Naive thymus-derived CD4-positive, alpha-beta T cell (primary cell): ENCODE measurements around the gene ZG16B. TPM values are rescaled to one million over a fixed set of nuclear protein-coding genes. Genes with fewer than 3 reads are reported as not detected.
A peak's percentile ranks its signal among the peaks of the same experiment; 100 is the strongest.

Experiments used
- ATAC-seq: fragments of 150-1000 bp; cut with Tn5 transposase; 2 replicates; pipeline ENCODE4 v1.10.0; 2021; ENCODE audit warnings: mild to moderate bottlenecking, moderate library complexity
- CTCF ChIA-PET: fragments of 350-600 bp; sonication (Branson Sonifier 250); formaldehyde crosslinking; loops from one replicate; lab custom pipeline; 2021; ENCODE audit warnings: antibody characterized with exemption; lab: Charles Lee
- POLR2A ChIA-PET: fragments of 350-600 bp; sonication (Branson Sonifier 250); formaldehyde crosslinking; loops from one replicate; lab custom pipeline; 2021; ENCODE audit warnings: antibody characterized with exemption, inconsistent platforms; lab: Charles Lee
- DNase-seq, 9 donors: peaks; one replicate each; pipeline versions ENCODE4 v3.0.0 to v3.0.0-alpha.2; 2020 to 2022; ENCODE audit warnings: mixed read lengths in 1 of 9
- H3K27ac ChIP-seq: one replicate; pipeline ENCODE4 v1.7.0; 2013; ENCODE audit warnings: mild to moderate bottlenecking, low read depth, low read length, moderate library complexity
- H3K27me3 ChIP-seq, 2 donors: one replicate each; pipeline ENCODE4 v1.7.0; 2013; ENCODE audit warnings: low read length in 2 of 2, mild to moderate bottlenecking in 2 of 2, moderate library complexity in 2 of 2; ENCODE audit not compliant: control insufficient read depth in 2 of 2, insufficient read depth in 2 of 2
- H3K36me3 ChIP-seq, 3 experiments: 1 replicate in 2 of 3; 2 replicates in 1 of 3; pipeline ENCODE4 v1.7.0; 2013; ENCODE audit warnings: low read length in 3 of 3, mild to moderate bottlenecking in 3 of 3, moderate library complexity in 1 of 3; ENCODE audit not compliant: insufficient read depth in 3 of 3, control insufficient read depth in 2 of 3
- H3K4me1 ChIP-seq, 2 donors: one replicate each; pipeline ENCODE4 v1.7.0; 2013; ENCODE audit warnings: low read length in 2 of 2, mild to moderate bottlenecking in 2 of 2, moderate library complexity in 1 of 2; ENCODE audit not compliant: control insufficient read depth in 2 of 2, insufficient read depth in 2 of 2
- H3K4me3 ChIP-seq: 2 replicates; pipeline ENCODE4 v1.7.0; 2013; ENCODE audit warnings: mild to moderate bottlenecking, low read length
- H3K9me3 ChIP-seq, 3 experiments: 1 replicate in 2 of 3; 2 replicates in 1 of 3; pipeline ENCODE4 v1.7.0; 2013; ENCODE audit warnings: low read length in 3 of 3; ENCODE audit not compliant: control insufficient read depth in 2 of 3
- H3K27ac Mint-ChIP-seq, 9 donors: one replicate each; pipeline ENCODE4 v1.8.0; 2020 to 2022; ENCODE audit warnings: mixed read lengths in 9 of 9, mild to moderate bottlenecking in 8 of 9, moderate library complexity in 5 of 9, inconsistent platforms in 2 of 9
- H3K27me3 Mint-ChIP-seq, 5 donors: one replicate each; pipeline ENCODE4 v1.8.0; 2021 to 2022; ENCODE audit warnings: mixed read lengths in 5 of 5, mild to moderate bottlenecking in 1 of 5
- H3K36me3 Mint-ChIP-seq, 5 donors: one replicate each; pipeline ENCODE4 v1.8.0; 2020 to 2022; ENCODE audit warnings: mixed read lengths in 5 of 5, mild to moderate bottlenecking in 3 of 5, inconsistent platforms in 1 of 5
- H3K4me1 Mint-ChIP-seq, 7 donors: one replicate each; pipeline ENCODE4 v1.8.0; 2020 to 2022; ENCODE audit warnings: mixed read lengths in 7 of 7, mild to moderate bottlenecking in 3 of 7, inconsistent platforms in 1 of 7
- H3K4me3 Mint-ChIP-seq, 10 donors: one replicate each; pipeline ENCODE4 v1.8.0; 2020 to 2022; ENCODE audit warnings: mild to moderate bottlenecking in 10 of 10, mixed read lengths in 10 of 10, moderate library complexity in 6 of 10, inconsistent platforms in 2 of 10
- H3K9me3 Mint-ChIP-seq, 11 donors: one replicate each; pipeline ENCODE4 v1.8.0; 2020 to 2022; ENCODE audit warnings: mixed read lengths in 11 of 11, mild to moderate bottlenecking in 4 of 11, inconsistent platforms in 1 of 11, moderate library complexity in 1 of 11
- intact Hi-C, 2 donors: fragments of 100-400 bp; cut with micrococcal nuclease; formaldehyde crosslinking; loops; one replicate each; pipeline ENCODE4 v1.15.1; 2023
- polyA plus RNA-seq, 2 donors: library from polyadenylated mRNA; unstranded; fragments of 300-500 nt; fragmentation: Illumina TruSeq; gene quantifications; one replicate each; pipeline ENCODE4 v1.2.3, GENCODE V29; 2021
- total RNA-seq, 6 experiments: library from RNA in 5 of 6; stranded (reverse) in 5 of 6; gene quantifications; 1 replicate in 5 of 6; 2 replicates in 1 of 6; pipeline ENCODE4 v1.2.3 and lab custom pipeline; 2021 to 2026

Gene ZG16B
- total and polyA plus RNA-seq, 7 experiments from 2014 or later: 2.3 to 17.2 TPM; not detected in 5

DNA sequence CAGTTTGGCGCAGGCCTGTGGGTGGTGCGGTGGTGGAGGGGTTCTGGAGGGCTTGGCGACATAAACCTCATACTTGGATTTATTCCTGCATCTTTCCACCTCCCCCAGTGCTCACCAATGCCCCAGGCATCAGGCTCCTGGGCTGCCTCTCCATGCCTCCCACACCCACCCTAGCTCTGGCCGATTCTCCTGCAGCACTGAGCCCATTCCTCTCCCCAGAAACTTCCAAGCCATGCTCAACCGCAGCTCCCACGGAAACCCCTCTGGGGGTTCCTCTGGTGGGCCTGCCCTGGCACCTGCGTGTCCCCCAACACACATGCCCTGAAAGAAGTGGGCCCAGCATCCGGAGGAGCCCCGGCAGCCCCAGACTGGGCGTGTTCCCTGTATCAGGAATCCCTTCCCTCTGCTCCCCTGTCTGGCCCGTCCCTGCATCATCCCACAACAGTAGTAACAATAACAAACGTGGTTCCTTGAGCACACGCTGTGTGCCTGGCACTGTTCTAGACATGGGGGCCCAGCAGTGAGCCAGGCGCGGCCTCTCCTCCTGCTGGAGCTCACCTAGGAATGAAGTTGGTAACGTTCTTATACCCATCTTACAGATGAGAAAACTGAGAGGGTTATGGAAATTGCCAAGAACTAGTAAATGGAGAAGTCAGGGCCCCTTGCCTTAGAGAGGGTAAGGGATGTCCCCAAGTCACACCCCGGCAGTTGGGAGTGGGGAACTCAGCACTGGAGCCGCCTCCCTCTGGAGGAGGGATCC, 10.7 kb upstream of the ZG16B start:
- Histone ChIP-seq H3K27ac (no peak overlapping the region), H3K9me3 (no peaks in the 10 kb centered on the region), H3K36me3 (no peaks in the 10 kb centered on the region), H3K4me3 (no peak overlapping the region), H3K4me1 (no peaks in the 10 kb centered on the region), H3K27me3 (no peaks in the 10 kb centered on the region)
- ATAC-seq: no peak
- H3K27ac Mint-ChIP-seq: peak overlapping the region in 1 of 9 donors; percentile 47
- DNase-seq: no peak
- POLR2A ChIA-PET: no interaction called here
- H3K27me3 Mint-ChIP-seq: peaks cover 0 to 6% (median 0%) of the 10 kb centered on the region in 5 donors
- no peaks in the 10 kb centered on the region for H3K4me1 Mint-ChIP-seq
- H3K4me3 Mint-ChIP-seq: no peak overlapping the region
- H3K9me3 Mint-ChIP-seq: no peaks in the 10 kb centered on the region
- H3K36me3 Mint-ChIP-seq: no peaks in the 10 kb centered on the region
- CTCF ChIA-PET: no interaction called here
- intact Hi-C loops: no loop called here

GRCh38 chr16:2819939-2820835, 9.9 kb upstream of the ZG16B start:
- Histone ChIP-seq H3K4me1 (no peaks in the 10 kb centered on the region), H3K36me3 (no peaks in the 10 kb centered on the region), H3K27me3 (no peaks in the 10 kb centered on the region), H3K4me3 (no peak overlapping the region), H3K9me3 (no peaks in the 10 kb centered on the region), H3K27ac (no peak overlapping the region)
- ATAC-seq: no peak
- DNase-seq: no peak
- intact Hi-C loops: no loop called here
- ChIA-PET CTCF (no interaction called here), POLR2A (no interaction called here)
- Mint-ChIP-seq H3K4me1 (no peaks in the 10 kb centered on the region), H3K27ac (peak overlapping the region in 1 of 9 donors; percentile 47), H3K9me3 (no peaks in the 10 kb centered on the region), H3K4me3 (no peak overlapping the region), H3K27me3 (peaks cover 0 to 6% (median 0%) of the 10 kb centered on the region in 5 donors), H3K36me3 (no peaks in the 10 kb centered on the region)

- no peaks in the 10 kb centered on the region for H3K4me1 Mint-ChIP-seq
- H3K9me3 ChIP-seq: no peaks in the 10 kb centered on the region
- intact Hi-C loops: no loop called here
- no peak overlapping the region for H3K4me3 Mint-ChIP-seq
- ATAC-seq (no peak), DNase-seq (no peak)
- CTCF ChIA-PET: no interaction called here
- no peak overlapping the region for H3K27ac Mint-ChIP-seq
- H3K4me3 ChIP-seq: no peak overlapping the region
- POLR2A ChIA-PET: no interaction called here
- no peaks in the 10 kb centered on the region for H3K36me3 Mint-ChIP-seq
- H3K27me3 Mint-ChIP-seq: peaks cover 0 to 6% (median 0%) of the 10 kb centered on the region in 5 donors
- no peaks in the 10 kb centered on the region for H3K27me3 ChIP-seq
- H3K27ac ChIP-seq: no peak overlapping the region
- H3K9me3 Mint-ChIP-seq: no peaks in the 10 kb centered on the region
- H3K36me3 ChIP-seq: no peaks in the 10 kb centered on the region
- no peaks in the 10 kb centered on the region for H3K4me1 ChIP-seq
These were observed 9.1 kb upstream of the ZG16B start for GRCh38 chr16:2820836-2821486.

- no peaks in the 10 kb centered on the region for H3K27me3 ChIP-seq
- no peak for ATAC-seq
- CTCF ChIA-PET: interaction anchor here (0.6 kb wide), 1 partner anchor 90 kb away, joined by 4 read pairs; the partner anchor contains the start of gene FLYWCH1
These were observed 8.5 kb upstream of the ZG16B start for GRCh38 chr16:2821487-2822157.

DNA sequence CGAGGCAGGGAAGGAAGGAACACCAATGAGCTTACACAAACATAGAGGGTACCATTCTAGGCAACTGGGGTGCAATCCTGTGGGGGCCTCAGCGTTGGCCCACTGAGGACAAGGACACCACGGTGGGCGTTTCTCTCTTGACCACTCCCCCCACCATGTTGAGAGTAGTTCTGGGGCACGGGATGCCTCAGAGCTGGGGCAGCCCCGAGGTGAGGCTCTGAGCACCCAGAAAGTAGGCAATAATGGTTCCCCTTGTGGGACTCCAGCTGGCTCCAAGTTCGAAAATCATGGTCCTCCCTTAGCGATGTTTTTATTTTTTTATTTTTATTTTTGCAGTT, 8.0 kb upstream of the ZG16B start:
- Mint-ChIP-seq H3K4me3 (no peak overlapping the region), H3K4me1 (no peaks in the 10 kb centered on the region), H3K36me3 (no peaks in the 10 kb centered on the region), H3K9me3 (no peaks in the 10 kb centered on the region), H3K27ac (no peak overlapping the region), H3K27me3 (peaks cover 0 to 6% (median 0%) of the 10 kb centered on the region in 5 donors)
- no peaks in the 10 kb centered on the region for H3K27me3 ChIP-seq
- no peaks in the 10 kb centered on the region for H3K4me1 ChIP-seq
- intact Hi-C loops: no loop called here
- H3K36me3 ChIP-seq: no peaks in the 10 kb centered on the region
- DNase-seq: no peak
- no peak overlapping the region for H3K4me3 ChIP-seq
- no peak for ATAC-seq
- H3K9me3 ChIP-seq: no peaks in the 10 kb centered on the region
- ChIA-PET POLR2A (interaction anchor here (0.5 to 1.4 kb wide), 2 partner anchors 44 to 45 kb away, joined by 3 to 6 read pairs; partner anchors contain the start of gene ELOB), CTCF (interaction anchor here (0.6 kb wide), 1 partner anchor 90 kb away, joined by 4 read pairs; the partner anchor contains the start of gene FLYWCH1)
- no peak overlapping the region for H3K27ac ChIP-seq

More at GRCh38 chr16:2821487-2822157, 8.5 kb upstream of the ZG16B start:
- no peaks in the 10 kb centered on the region for H3K9me3 ChIP-seq
- intact Hi-C loops: no loop called here
- H3K36me3 ChIP-seq: no peaks in the 10 kb centered on the region
- H3K27ac Mint-ChIP-seq: no peak overlapping the region
- H3K27me3 Mint-ChIP-seq: peaks cover 0 to 6% (median 0%) of the 10 kb centered on the region in 5 donors
- no peaks in the 10 kb centered on the region for H3K4me1 ChIP-seq
- no peak overlapping the region for H3K4me3 ChIP-seq
- H3K4me3 Mint-ChIP-seq: no peak overlapping the region
- no peak for DNase-seq
- H3K27ac ChIP-seq: no peak overlapping the region
- POLR2A ChIA-PET: interaction anchor here (1.4 kb wide), 1 partner anchor 45 kb away, joined by 6 read pairs; the partner anchor contains the start of gene ELOB
- H3K9me3 Mint-ChIP-seq: no peaks in the 10 kb centered on the region
- no peaks in the 10 kb centered on the region for H3K36me3 Mint-ChIP-seq
- no peaks in the 10 kb centered on the region for H3K4me1 Mint-ChIP-seq

DNA sequence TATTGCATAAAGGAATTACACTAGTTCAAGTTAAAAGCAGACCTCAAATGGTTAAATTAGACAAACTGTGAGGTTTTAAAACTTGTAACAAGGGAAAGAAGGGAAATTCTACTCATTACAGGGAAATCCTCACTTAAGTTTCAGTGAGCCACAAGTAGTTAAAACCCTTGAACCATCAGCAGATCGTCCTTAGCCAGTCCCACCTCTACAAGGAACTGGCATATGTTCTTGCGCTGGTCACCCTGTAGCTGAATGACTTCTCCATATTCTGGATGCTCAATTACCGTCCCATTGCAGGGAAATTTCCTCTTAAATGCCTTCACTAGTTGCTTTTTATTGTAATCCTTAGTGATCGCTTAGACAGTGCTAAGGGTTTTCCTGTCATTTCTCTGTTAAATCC, 7.6 kb upstream of the ZG16B start:
- H3K36me3 ChIP-seq: no peaks in the 10 kb centered on the region
- Mint-ChIP-seq H3K27me3 (peaks cover 0 to 6% (median 0%) of the 10 kb centered on the region in 5 donors), H3K4me3 (no peak overlapping the region), H3K9me3 (no peaks in the 10 kb centered on the region), H3K4me1 (no peaks in the 10 kb centered on the region), H3K27ac (no peak overlapping the region), H3K36me3 (no peaks in the 10 kb centered on the region)
- ChIA-PET POLR2A (interaction anchor here (0.5 to 1.4 kb wide), 2 partner anchors 44 to 46 kb away, joined by 3 to 6 read pairs; partner anchors contain the start of gene ELOB), CTCF (interaction anchor here (0.6 kb wide), 1 partner anchor 90 kb away, joined by 4 read pairs; the partner anchor contains the start of gene FLYWCH1)
- no peaks in the 10 kb centered on the region for H3K9me3 ChIP-seq
- ATAC-seq (no peak), DNase-seq (no peak)
- no peaks in the 10 kb centered on the region for H3K4me1 ChIP-seq
- no peaks in the 10 kb centered on the region for H3K27me3 ChIP-seq
- H3K27ac ChIP-seq: no peak overlapping the region
- no peak overlapping the region for H3K4me3 ChIP-seq
- intact Hi-C loops: no loop called here
